HL-60 (cell line): Measurements from ENCODE around the gene PDE11A.

ENCODE experiments used
- CTCF ChIP-seq: IDR thresholded peaks from one replicate; pipeline ENCODE4 v1.5.1; 2011; ENCODE audit warnings: low read length, control low read depth, inconsistent platforms; ENCODE audit not compliant: insufficient read depth
- POLR2AphosphoS5 ChIP-seq: IDR thresholded peaks from 2 replicates; pipeline ENCODE4 v1.6.1; 2012; ENCODE audit warnings: low read depth
- REST ChIP-seq: IDR thresholded peaks from 2 replicates; pipeline ENCODE4 v1.6.1; 2012; ENCODE audit warnings: low read depth; ENCODE audit not compliant: insufficient replicate concordance
- SPI1 ChIP-seq: IDR thresholded peaks from 2 replicates; pipeline ENCODE4 v1.6.1; 2012; ENCODE audit warnings: low read depth, mild to moderate bottlenecking, borderline replicate concordance

GRCh38 chr2:177778472-177778871, 294.1 kb downstream of the PDE11A start:
- TF ChIP-seq CTCF (no peak), REST (no peak), POLR2AphosphoS5 (no peak), SPI1 (no peak)
